ENCODE results near the gene IGSF9B.

Gene IGSF9B

DNA sequence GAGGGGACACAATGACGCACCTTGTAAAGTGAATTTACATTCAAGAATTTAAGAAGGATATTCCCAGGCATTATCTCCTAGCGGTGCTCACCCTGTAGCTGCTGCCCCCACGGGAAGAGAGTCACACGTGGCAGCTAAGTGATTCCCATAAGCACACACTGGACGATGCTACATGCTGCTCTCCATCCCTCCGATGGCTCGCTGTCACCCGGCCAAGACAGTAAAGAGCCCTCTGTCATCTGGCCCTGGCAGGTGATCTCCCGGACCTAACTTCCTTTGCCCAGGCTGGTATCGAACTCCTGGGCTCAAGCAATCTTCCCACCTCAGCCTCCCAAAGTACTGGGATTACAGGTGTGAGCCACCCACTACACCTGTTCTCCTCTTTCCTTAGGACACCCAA, 39.9 kb upstream of the IGSF9B start:
- H3K9me2 ChIP-seq (replicated peaks; ENCODE audit: insufficient read depth, low read length), result no peaks in the 10 kb centered on the region
- H3K4me2 ChIP-seq (ENCODE audit: low read depth, low read length, poor library complexity, severe bottlenecking), result no peak overlapping the region
- no peak overlapping the region for H3K9ac ChIP-seq (ENCODE audit: low read length)
- no peak overlapping the region for H3K4me3 ChIP-seq (ENCODE audit: insufficient read depth, low read length, poor library complexity, severe bottlenecking)
- no peaks in the 10 kb centered on the region for H3K27me3 ChIP-seq (ENCODE audit: low read length)
- H4K20me1 ChIP-seq (ENCODE audit: low read depth, low read length), result no peaks in the 10 kb centered on the region
- no peaks in the 10 kb centered on the region for H3F3A ChIP-seq (ENCODE audit: insufficient read depth)
- H2AFZ ChIP-seq (ENCODE audit: low read depth, low read length, severe bottlenecking), result no peak overlapping the region
- H3K27ac ChIP-seq (ENCODE audit: low read depth, low read length), result no peak overlapping the region
- H3K9me3 ChIP-seq (ENCODE audit: insufficient read depth, low read length), result no peaks in the 10 kb centered on the region
- TF ChIP-seq EZH2phosphoT487 (conservative IDR thresholded peaks at IDR 0.05; ENCODE audit: low read length) (no peak), CTCF (IDR thresholded peaks at IDR 0.05; ENCODE audit: insufficient read depth, low read length, poor library complexity, severe bottlenecking) (no peak)
- H3K36me3 ChIP-seq (ENCODE audit: low read length), result no peaks in the 10 kb centered on the region
- H3K79me2 ChIP-seq (ENCODE audit: insufficient read depth, low read length), result no peaks in the 10 kb centered on the region

DNA sequence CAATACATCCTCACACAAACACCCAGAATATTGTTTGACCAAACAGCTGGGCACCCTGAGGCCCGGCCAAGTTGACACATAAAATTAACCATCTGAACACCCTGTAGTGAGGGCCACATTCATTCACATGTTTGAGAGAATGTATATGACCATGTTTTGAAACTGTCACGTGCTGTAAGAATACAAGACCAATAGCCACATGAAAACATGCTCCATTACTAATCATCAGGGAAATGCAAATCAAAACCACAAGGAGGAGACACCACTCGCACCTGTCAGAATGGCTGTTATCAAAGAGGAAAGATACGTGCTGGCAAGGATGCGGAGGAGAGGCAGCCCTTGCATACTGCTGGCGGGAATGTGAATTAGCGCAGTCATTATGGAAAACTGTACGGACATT, 38.3 kb upstream of the IGSF9B start:
- no peak for TF ChIP-seq CTCF (IDR thresholded peaks at IDR 0.05; ENCODE audit: insufficient read depth, low read length, poor library complexity, severe bottlenecking)
- no peak for TF ChIP-seq EZH2phosphoT487 (conservative IDR thresholded peaks at IDR 0.05; ENCODE audit: low read length)
- Histone ChIP-seq H4K20me1 (ENCODE audit: low read depth, low read length) (no peaks in the 10 kb centered on the region), H3K9ac (ENCODE audit: low read length) (no peak overlapping the region), H3K9me2 (replicated peaks; ENCODE audit: insufficient read depth, low read length) (no peaks in the 10 kb centered on the region), H3K4me3 (ENCODE audit: insufficient read depth, low read length, poor library complexity, severe bottlenecking) (no peak overlapping the region), H3K4me2 (ENCODE audit: low read depth, low read length, poor library complexity, severe bottlenecking) (no peak overlapping the region), H3F3A (ENCODE audit: insufficient read depth) (no peaks in the 10 kb centered on the region), H3K9me3 (ENCODE audit: insufficient read depth, low read length) (no peaks in the 10 kb centered on the region), H3K36me3 (ENCODE audit: low read length) (no peaks in the 10 kb centered on the region), H3K79me2 (ENCODE audit: insufficient read depth, low read length) (no peaks in the 10 kb centered on the region), H3K27ac (ENCODE audit: low read depth, low read length) (no peak overlapping the region), H3K27me3 (ENCODE audit: low read length) (no peaks in the 10 kb centered on the region), H2AFZ (ENCODE audit: low read depth, low read length, severe bottlenecking) (no peak overlapping the region)

DNA sequence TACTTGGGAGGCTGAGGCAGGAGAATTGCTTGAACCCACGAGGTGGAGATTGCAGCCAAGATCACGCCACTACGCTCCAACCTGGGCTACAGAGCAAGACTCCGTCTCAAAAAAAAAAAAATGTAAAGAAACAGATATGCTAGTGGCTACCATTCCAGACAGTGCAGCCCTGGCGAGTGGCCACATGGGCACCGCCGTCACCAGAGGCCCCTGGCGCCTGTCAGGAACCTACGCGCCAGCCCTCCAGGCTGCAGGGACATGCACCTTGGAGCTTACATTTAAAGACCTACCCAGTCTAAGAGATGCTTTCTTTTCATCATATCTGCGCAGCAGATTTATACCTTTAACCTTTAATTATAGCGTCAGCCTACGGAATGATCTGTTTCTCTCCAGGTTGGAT, 37.2 kb upstream of the IGSF9B start:
- H3K9ac ChIP-seq (ENCODE audit: low read length), result no peak overlapping the region
- H3K4me3 ChIP-seq (ENCODE audit: insufficient read depth, low read length, poor library complexity, severe bottlenecking), result no peak overlapping the region
- no peak overlapping the region for H3K4me2 ChIP-seq (ENCODE audit: low read depth, low read length, poor library complexity, severe bottlenecking)
- TF ChIP-seq CTCF (IDR thresholded peaks at IDR 0.05; ENCODE audit: insufficient read depth, low read length, poor library complexity, severe bottlenecking), result no peak
- no peak overlapping the region for H3K27ac ChIP-seq (ENCODE audit: low read depth, low read length)
- H2AFZ ChIP-seq (ENCODE audit: low read depth, low read length, severe bottlenecking), result no peak overlapping the region
- no peaks in the 10 kb centered on the region for H3K27me3 ChIP-seq (ENCODE audit: low read length)
- H3K79me2 ChIP-seq (ENCODE audit: insufficient read depth, low read length), result no peaks in the 10 kb centered on the region
- H3F3A ChIP-seq (ENCODE audit: insufficient read depth), result no peaks in the 10 kb centered on the region
- H4K20me1 ChIP-seq (ENCODE audit: low read depth, low read length), result no peaks in the 10 kb centered on the region
- no peaks in the 10 kb centered on the region for H3K9me2 ChIP-seq (replicated peaks; ENCODE audit: insufficient read depth, low read length)
- no peaks in the 10 kb centered on the region for H3K9me3 ChIP-seq (ENCODE audit: insufficient read depth, low read length)
- H3K36me3 ChIP-seq (ENCODE audit: low read length), result no peaks in the 10 kb centered on the region

DNA sequence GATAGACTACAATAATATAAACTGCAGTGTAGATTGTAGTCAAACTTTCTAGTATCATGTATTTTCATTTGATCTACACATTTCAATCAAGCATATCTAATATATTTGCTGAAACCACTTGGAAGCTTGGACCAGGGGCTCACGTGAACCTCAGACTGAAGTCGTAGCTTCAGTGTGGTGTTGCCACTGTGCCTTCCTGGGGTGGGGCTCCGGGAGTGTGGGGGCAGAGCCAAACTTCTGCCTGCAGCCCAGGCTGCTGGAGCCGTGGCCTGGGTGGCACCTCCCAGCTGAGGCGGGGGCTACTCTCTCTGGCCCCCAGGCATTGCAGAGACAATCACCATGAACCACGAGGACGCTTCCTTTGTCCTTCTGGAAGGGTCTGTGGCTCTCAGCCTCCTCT, 36.3 kb upstream of the IGSF9B start:
- Histone ChIP-seq H3K79me2 (ENCODE audit: insufficient read depth, low read length) (no peaks in the 10 kb centered on the region), H3K4me2 (ENCODE audit: low read depth, low read length, poor library complexity, severe bottlenecking) (no peak overlapping the region), H3F3A (ENCODE audit: insufficient read depth) (no peaks in the 10 kb centered on the region), H3K4me3 (ENCODE audit: insufficient read depth, low read length, poor library complexity, severe bottlenecking) (no peak overlapping the region), H3K9me3 (ENCODE audit: insufficient read depth, low read length) (no peaks in the 10 kb centered on the region), H3K27ac (ENCODE audit: low read depth, low read length) (no peak overlapping the region), H2AFZ (ENCODE audit: low read depth, low read length, severe bottlenecking) (no peak overlapping the region), H4K20me1 (ENCODE audit: low read depth, low read length) (no peaks in the 10 kb centered on the region), H3K36me3 (ENCODE audit: low read length) (no peaks in the 10 kb centered on the region), H3K27me3 (ENCODE audit: low read length) (no peaks in the 10 kb centered on the region), H3K9ac (ENCODE audit: low read length) (no peak overlapping the region), H3K9me2 (replicated peaks; ENCODE audit: insufficient read depth, low read length) (no peaks in the 10 kb centered on the region)
- TF ChIP-seq CTCF (IDR thresholded peaks at IDR 0.05; ENCODE audit: insufficient read depth, low read length, poor library complexity, severe bottlenecking) (no peak), EZH2phosphoT487 (conservative IDR thresholded peaks at IDR 0.05; ENCODE audit: low read length) (no peak)
